Brain microvascular endothelial cell (primary cell): Measurements from ENCODE around the gene ITIH3.

Experiments
- DNase-seq: peaks from one replicate; pipeline ENCODE4 v3.0.0-alpha.2; 2020
- H3K27ac ChIP-seq: fragments of 250-450 bp; sonication (Bioruptor Pico); 2 replicates; pipeline ENCODE4 v1.5.1; 2020; ENCODE audit warnings: mild to moderate bottlenecking, moderate library complexity
- H3K27me3 ChIP-seq: fragments of 250-450 bp; sonication (Bioruptor Pico); replicated peaks from 2 replicates; pipeline ENCODE4 v1.5.1; 2020; ENCODE audit warnings: mild to moderate bottlenecking
- H3K36me3 ChIP-seq: fragments of 250-450 bp; sonication (Bioruptor Pico); replicated peaks from 2 replicates; pipeline ENCODE4 v1.5.1; 2020; ENCODE audit warnings: mild to moderate bottlenecking
- H3K4me3 ChIP-seq: 2 replicates; pipeline ENCODE4 v1.5.1; 2011; ENCODE audit warnings: low read depth, mild to moderate bottlenecking, control low read depth, low read length, moderate library complexity
- CTCF ChIP-seq: IDR thresholded peaks from 2 replicates; pipeline ENCODE4 v1.5.1; 2011; ENCODE audit warnings: low read depth, mild to moderate bottlenecking, moderate library complexity, low read length, control low read depth, inconsistent platforms; ENCODE audit errors: missing control alignments
- in situ Hi-C: cut with HindIII; loops from 2 replicates; pipeline ENCODE4 v1.10.0; 2017; ENCODE audit warnings: low sequenced_read_pairs, low pct_ligation_motif_present

Gene ITIH3

GRCh38 chr3:52795298-52795900 is 803 bp downstream of the ITIH3 start:
- no peak for DNase-seq
- Histone ChIP-seq H3K4me3 (no peak overlapping the region), H3K27me3 (no peaks in the 10 kb centered on the region), H3K36me3 (no peaks in the 10 kb centered on the region), H3K27ac (no peak overlapping the region)
- in situ Hi-C loops: no loop called here
- no peak for TF ChIP-seq CTCF

GRCh38 chr3:52796411-52796810 is 1.8 kb downstream of the ITIH3 start:
- in situ Hi-C loops: no loop called here
- H3K27ac ChIP-seq: no peak overlapping the region
- no peaks in the 10 kb centered on the region for H3K27me3 ChIP-seq
- no peak for TF ChIP-seq CTCF
- H3K4me3 ChIP-seq: no peak overlapping the region
- no peaks in the 10 kb centered on the region for H3K36me3 ChIP-seq
- no peak for DNase-seq

- no peak for TF ChIP-seq CTCF
Measured at GRCh38 chr3:52798376-52798977, 3.9 kb downstream of the ITIH3 start.

GRCh38 chr3:52798978-52799476 is 4.4 kb downstream of the ITIH3 start:
- H3K27me3 ChIP-seq: no peaks in the 10 kb centered on the region
- H3K36me3 ChIP-seq: no peaks in the 10 kb centered on the region
- no peak overlapping the region for H3K4me3 ChIP-seq
- no peak overlapping the region for H3K27ac ChIP-seq
- peak; percentile 71 for TF ChIP-seq CTCF
- in situ Hi-C loops: no loop called here
- no peak for DNase-seq

More at GRCh38 chr3:52798376-52798977, 3.9 kb downstream of the ITIH3 start:
- no peak overlapping the region for H3K4me3 ChIP-seq
- DNase-seq: no peak
- H3K27me3 ChIP-seq: no peaks in the 10 kb centered on the region
- H3K27ac ChIP-seq: no peak overlapping the region
- H3K36me3 ChIP-seq: no peaks in the 10 kb centered on the region
- in situ Hi-C loops: no loop called here

- no peak overlapping the region for H3K27ac ChIP-seq
- no peaks in the 10 kb centered on the region for H3K27me3 ChIP-seq
- no peak for TF ChIP-seq CTCF
- in situ Hi-C loops: no loop called here
- DNase-seq: no peak
- H3K36me3 ChIP-seq: no peaks in the 10 kb centered on the region
- H3K4me3 ChIP-seq: no peak overlapping the region
Measured at GRCh38 chr3:52800079-52800478, 5.5 kb downstream of the ITIH3 start.
